ENCODE measurements around the gene C2CD2. TPM values are rescaled to one million over a fixed set of nuclear protein-coding genes. Genes with fewer than 3 reads are reported as not detected.

The C2CD2 gene
- total and polyA plus RNA-seq, 2 experiments from 2014 or later, result 4.5 to 16.2 TPM

GRCh38 chr21:41931041-41931451 is 22.8 kb downstream of the C2CD2 start (continued):
- TF ChIP-seq REST (IDR thresholded peaks at IDR 0.05; ENCODE audit: unreplicated experiment) (no peak), ZNF114 (CRISPR knock-in tag; IDR thresholded peaks at IDR 0.05) (no peak), ETS1 (IDR thresholded peaks at IDR 0.05) (no peak), ZNF331 (CRISPR knock-in tag; IDR thresholded peaks at IDR 0.05; ENCODE audit: low read depth) (no peak), CTCF (conservative IDR thresholded peaks at IDR 0.05; ENCODE audit: low read depth in 2 of 2) (no peak), CREB1 (CRISPR knock-in tag; IDR thresholded peaks at IDR 0.05; ENCODE audit: low read depth) (no peak)

GRCh38 chr21:41929248-41929647 is 24.6 kb downstream of the C2CD2 start:
- Histone ChIP-seq H4K20me1 (replicated peaks; ENCODE audit: insufficient read depth) (no peaks in the 10 kb centered on the region), H3F3A (replicated peaks; ENCODE audit: low read depth) (no peaks in the 10 kb centered on the region), H3K36me3 (ENCODE audit: insufficient read depth) (no peaks in the 10 kb centered on the region), H3K27ac (ENCODE audit: low read depth) (no peak overlapping the region; the same call in 1 of the 2 replicates), H3K4me2 (no peak overlapping the region), H3K4me3 (no peak overlapping the region), H3K27me3 (ENCODE audit: insufficient read depth) (no peaks in the 10 kb centered on the region), H2AFZ (no peak overlapping the region), H3K79me2 (replicated peaks; ENCODE audit: insufficient read depth) (peaks cover 6% of the 10 kb centered on the region; the same call in 1 of the 2 replicates), H3K4me1 (ENCODE audit: insufficient read depth) (peaks cover 28% of the 10 kb centered on the region), H3K9me2 (ENCODE audit: insufficient read depth) (no peaks in the 10 kb centered on the region)
- Mint-ChIP-seq H3K4me3 (no peak overlapping the region), H3K4me1 (peaks cover 42% of the 10 kb centered on the region), H3K27ac (no peak overlapping the region), H3K9me3 (no peaks in the 10 kb centered on the region), H3K27me3 (ENCODE audit: insufficient read depth, low read depth, poor library complexity) (peaks cover 13% of the 10 kb centered on the region), H3K36me3 (ENCODE audit: low read depth) (no peaks in the 10 kb centered on the region)
- DNase-seq (ENCODE audit: low spot score) (no peak), ATAC-seq (no peak)
- TF ChIP-seq STAT1 (IDR thresholded peaks at IDR 0.05; ENCODE audit: unreplicated experiment), result no peak
- no peak for TF ChIP-seq ETS1 (IDR thresholded peaks at IDR 0.05)
- no peak for TF ChIP-seq EZH2 (IDR thresholded peaks at IDR 0.05; ENCODE audit: low read depth, unreplicated experiment)
- no peak for TF ChIP-seq NANOG (IDR thresholded peaks at IDR 0.05; ENCODE audit: borderline replicate concordance)
- TF ChIP-seq EZH2phosphoT487 (IDR thresholded peaks at IDR 0.05; ENCODE audit: unreplicated experiment), result no peak
- TF ChIP-seq CREB1 (CRISPR knock-in tag; IDR thresholded peaks at IDR 0.05; ENCODE audit: low read depth), result no peak
- no peak for TF ChIP-seq POLR2AphosphoS5 (IDR thresholded peaks at IDR 0.05; ENCODE audit: low read depth)
- TF ChIP-seq ZNF331 (CRISPR knock-in tag; IDR thresholded peaks at IDR 0.05; ENCODE audit: low read depth), result no peak
